GM12891 (cell line): Measurements from ENCODE around the gene SMIM9.

Experiments used
- POLR2A ChIP-seq: IDR thresholded peaks from 2 replicates; pipeline ENCODE4 v1.6.1; 2011; ENCODE audit warnings: low read depth, low read length, control low read depth
- POLR2AphosphoS5 ChIP-seq: IDR thresholded peaks from 2 replicates; pipeline ENCODE4 v1.6.1; 2011; ENCODE audit warnings: low read depth, low read length, control low read depth
- POU2F2 ChIP-seq: IDR thresholded peaks from 2 replicates; pipeline ENCODE4 v1.6.1; 2011; ENCODE audit warnings: low read depth, mild to moderate bottlenecking, control low read depth, low read length, moderate library complexity
- SPI1 ChIP-seq: IDR thresholded peaks from 2 replicates; pipeline ENCODE4 v1.6.1; 2011; ENCODE audit warnings: low read depth, low read length, control low read depth
- TAF1 ChIP-seq: IDR thresholded peaks from 2 replicates; pipeline ENCODE4 v1.6.1; 2011; ENCODE audit warnings: low read depth, low read length, control low read depth

DNA sequence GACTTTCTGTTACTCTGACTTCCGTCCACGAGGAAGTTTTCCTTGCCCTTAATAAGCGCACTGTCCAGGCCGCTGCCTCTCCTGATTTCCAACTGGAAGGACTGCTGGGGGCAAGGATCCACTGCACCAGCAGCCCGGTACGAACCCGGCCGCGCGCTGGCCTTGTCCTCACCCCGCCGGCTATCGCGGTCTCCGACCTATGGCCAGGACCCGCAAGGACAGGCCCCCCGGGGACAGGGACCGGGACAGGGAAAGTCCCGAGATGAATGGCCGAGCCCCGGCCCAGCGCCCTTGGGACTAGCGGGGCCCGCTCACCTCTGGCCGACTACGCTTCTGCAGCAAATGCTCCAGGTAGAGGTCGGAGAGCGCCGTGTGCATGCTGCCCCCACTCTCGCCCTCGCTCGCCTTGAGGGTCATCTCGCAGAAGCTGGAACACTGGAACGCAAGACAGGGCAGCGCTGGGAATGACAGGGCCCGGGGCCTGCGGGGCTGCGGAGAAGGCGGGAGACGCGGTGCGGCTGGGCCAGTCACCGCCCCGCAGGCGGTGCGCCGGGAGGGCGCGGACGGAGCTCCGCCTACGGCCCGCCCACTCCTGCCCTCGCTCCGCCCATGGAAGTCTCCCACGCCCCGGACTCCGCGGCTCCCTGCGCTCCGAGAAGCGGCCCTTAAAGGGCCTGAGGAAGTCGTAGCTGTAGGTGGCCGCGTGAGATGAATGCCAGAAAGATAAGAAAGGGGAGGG is 29.3 kb downstream of the SMIM9 start, which contains the start of gene MPP1:
- TF ChIP-seq SPI1, result no peak
- no peak for TF ChIP-seq POLR2AphosphoS5
- TF ChIP-seq POLR2A, result no peak
- TF ChIP-seq TAF1, result no peak
- no peak for TF ChIP-seq POU2F2
